ENCODE results near the gene GINS1. TPM values are rescaled to one million over a fixed set of nuclear protein-coding genes. Genes with fewer than 3 reads are reported as not detected.

The GINS1 gene
- total and polyA plus RNA-seq, 2 of the 8 experiments (the other 6 are each of a cell fraction or from before 2014, with no cell fraction given): 44.7 to 68.4 TPM

DNA sequence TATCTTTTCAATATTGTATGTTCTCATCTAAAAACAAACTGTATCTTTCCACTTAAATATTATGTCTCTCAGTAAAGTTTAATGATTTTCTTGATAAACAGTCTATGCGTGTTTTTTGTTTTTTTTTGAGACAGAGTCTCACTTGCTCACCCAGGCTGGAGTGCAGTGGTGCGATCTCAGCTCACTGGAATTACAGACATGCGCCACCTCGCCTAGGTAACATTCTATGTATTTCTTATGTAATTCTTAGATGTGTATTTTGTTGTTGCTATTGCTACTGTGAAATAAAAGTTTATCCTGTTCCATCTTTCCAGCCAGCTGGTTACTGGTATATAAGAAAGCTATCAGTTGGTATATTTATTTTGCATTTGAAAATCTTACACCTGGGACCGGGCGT is 46.2 kb upstream of the GINS1 start:
- Histone ChIP-seq H2BK120ac (replicated peaks; ENCODE audit: low read depth, low read length) (no peak overlapping the region), H3K9ac (replicated peaks in 1 of 4; ENCODE audit: extremely low read depth in 1 of 4, low read depth in 3 of 4, low read length in 3 of 4) (no peak overlapping the region), H4K8ac (ENCODE audit: extremely low read depth, insufficient read depth, low read length) (no peak overlapping the region), H2BK20ac (ENCODE audit: low read length) (no peak overlapping the region), H3K4me1 (replicated peaks in 1 of 4; ENCODE audit: control insufficient read depth in 3 of 4, insufficient read depth in 4 of 4, low read length in 3 of 4) (peaks cover 5 to 19% (median 14%) of the 10 kb centered on the region in 4 experiments), H2BK15ac (ENCODE audit: low read length) (no peak overlapping the region), H3K4me3 (ENCODE audit: extremely low read depth in 1 of 4, insufficient read depth in 2 of 4, low read depth in 3 of 4, low read length in 4 of 4) (no peak overlapping the region), H3K4ac (replicated peaks; ENCODE audit: insufficient read length, low read depth, low read length) (no peak overlapping the region), H3K27me3 (replicated peaks in 1 of 4; ENCODE audit: control insufficient read depth in 3 of 4, extremely low read depth in 1 of 4, insufficient read depth in 3 of 4, low read length in 3 of 4) (no peaks in the 10 kb centered on the region), H2BK12ac (ENCODE audit: low read depth, low read length) (no peak overlapping the region), H3K9me3 (ENCODE audit: insufficient read depth in 2 of 2, low read depth in 1 of 2, low read length in 1 of 2) (peaks cover 0 to 5% of the 10 kb centered on the region in 2 experiments; a peak in 1 of 4 replicates), H4K91ac (replicated peaks; ENCODE audit: insufficient read length, low read length) (no peak overlapping the region), H3K79me2 (ENCODE audit: control insufficient read depth in 1 of 2, insufficient read depth in 2 of 2, low read length in 2 of 2) (peaks cover 0 to 68% of the 10 kb centered on the region in 2 experiments; a peak in 2 of 4 replicates), H2AK5ac (ENCODE audit: low read depth, low read length) (no peak overlapping the region), H3K79me1 (ENCODE audit: low read depth, low read length) (peaks cover 6% of the 10 kb centered on the region), H3K36me3 (ENCODE audit: control insufficient read depth in 2 of 4, insufficient read depth in 4 of 4, low read length in 3 of 4) (no peaks in the 10 kb centered on the region), H2AFZ (ENCODE audit: low read length) (no peak overlapping the region), H4K5ac (ENCODE audit: insufficient read length, low read depth, low read length) (no peak overlapping the region), H3K14ac (ENCODE audit: insufficient read length) (no peak overlapping the region), H3K27ac (ENCODE audit: low read depth, low read length) (no peak overlapping the region), H3K56ac (replicated peaks; ENCODE audit: insufficient read length, low read depth, low read length) (no peak overlapping the region), H2BK5ac (ENCODE audit: low read depth, low read length) (0 out of 2 replicates have a peak overlapping the region, but pooled peaks have one; percentile 67), H3K23ac (ENCODE audit: insufficient read length) (no peak overlapping the region), H4K20me1 (replicated peaks in 1 of 2; ENCODE audit: control insufficient read depth in 1 of 2, insufficient read depth in 2 of 2, low read length in 2 of 2) (peaks cover 0 to 1% of the 10 kb centered on the region in 2 experiments), H3K18ac (ENCODE audit: extremely low read depth, low read length) (no peak overlapping the region), H3K4me2 (ENCODE audit: insufficient read depth in 1 of 2, low read depth in 2 of 2, low read length in 2 of 2) (no peak overlapping the region), H3K23me2 (ENCODE audit: low read depth, low read length) (no peaks in the 10 kb centered on the region)
- CTCF ChIA-PET (ENCODE audit: partially characterized antibody): interaction anchor here (0.8 to 1.2 kb wide), 3 partner anchors 10 to 43 kb away, joined by 3 to 4 read pairs (median 4); no protein-coding TSS in a partner anchor
- no peak for DNase-seq (ENCODE audit: low read depth in 1 of 2, low spot score in 2 of 2)
- WGBS, 2 experiments (ENCODE audit: extremely low coverage in 1 of 2, insufficient coverage in 1 of 2, insufficient read length in 1 of 2, insufficient replicate concordance in 2 of 2, low coverage in 1 of 2, low lambda C conversion rate in 2 of 2, missing lambda C conversion rate in 1 of 2): 91% methylated on average over 6 of the region's 6 CpGs; no CpG with 5 or more reads in 1 of the 2 experiments
- no peak for TF ChIP-seq RBBP5 (IDR thresholded peaks at IDR 0.05; ENCODE audit: borderline replicate concordance, low read depth, low read length)
- TF ChIP-seq KDM1A (IDR thresholded peaks at IDR 0.05; ENCODE audit: borderline replicate concordance, low read length): no peak
- TF ChIP-seq GABPA (IDR thresholded peaks at IDR 0.05; ENCODE audit: borderline replicate concordance, insufficient read depth, low read length): no peak
- TF ChIP-seq SAP30 (IDR thresholded peaks at IDR 0.05; ENCODE audit: insufficient read depth, insufficient replicate concordance, low read length): no peak
- FAIRE-seq: no peak
- POLR2A ChIA-PET (ENCODE audit: partially characterized antibody): interaction anchor here (0.6 to 1.2 kb wide), 2 partner anchors 46 to 259 kb away, joined by 3 to 5 read pairs; partner anchors contain the start of gene GINS1

Data from H1 (cell line).